K562 (cell line): ENCODE data around the gene GRIN1.

ENCODE experiments used
- HDAC2 ChIP-seq: fragments of 450-650 bp; IDR thresholded peaks from 2 replicates; pipeline ENCODE4 v1.6.1; 2016; ENCODE audit warnings: mild to moderate bottlenecking
- JUN ChIP-seq, 2 experiments: sonication (generic) in 1 of 2; formaldehyde crosslinking in 1 of 2; IDR thresholded peaks; 2 replicates each; pipeline versions ENCODE4 v1.6.1 to v1.8.0; 2012 to 2022; ENCODE audit warnings: borderline replicate concordance in 2 of 2, mild to moderate bottlenecking in 2 of 2, improper control_type of control experiment in 1 of 2, low read depth in 1 of 2, low read length in 1 of 2, missing genetic modification reagents in 1 of 2
- L3MBTL2 ChIP-seq: fragments of 450-650 bp; IDR thresholded peaks from 2 replicates; pipeline ENCODE4 v1.6.1; 2016; ENCODE audit warnings: mild to moderate bottlenecking, moderate library complexity
- RHOXF2B ChIP-seq: fragments of 250-450 bp; sonication (Bioruptor Pico); conservative IDR thresholded peaks from 2 replicates; pipeline ENCODE4 v1.5.1; 2021

DNA sequence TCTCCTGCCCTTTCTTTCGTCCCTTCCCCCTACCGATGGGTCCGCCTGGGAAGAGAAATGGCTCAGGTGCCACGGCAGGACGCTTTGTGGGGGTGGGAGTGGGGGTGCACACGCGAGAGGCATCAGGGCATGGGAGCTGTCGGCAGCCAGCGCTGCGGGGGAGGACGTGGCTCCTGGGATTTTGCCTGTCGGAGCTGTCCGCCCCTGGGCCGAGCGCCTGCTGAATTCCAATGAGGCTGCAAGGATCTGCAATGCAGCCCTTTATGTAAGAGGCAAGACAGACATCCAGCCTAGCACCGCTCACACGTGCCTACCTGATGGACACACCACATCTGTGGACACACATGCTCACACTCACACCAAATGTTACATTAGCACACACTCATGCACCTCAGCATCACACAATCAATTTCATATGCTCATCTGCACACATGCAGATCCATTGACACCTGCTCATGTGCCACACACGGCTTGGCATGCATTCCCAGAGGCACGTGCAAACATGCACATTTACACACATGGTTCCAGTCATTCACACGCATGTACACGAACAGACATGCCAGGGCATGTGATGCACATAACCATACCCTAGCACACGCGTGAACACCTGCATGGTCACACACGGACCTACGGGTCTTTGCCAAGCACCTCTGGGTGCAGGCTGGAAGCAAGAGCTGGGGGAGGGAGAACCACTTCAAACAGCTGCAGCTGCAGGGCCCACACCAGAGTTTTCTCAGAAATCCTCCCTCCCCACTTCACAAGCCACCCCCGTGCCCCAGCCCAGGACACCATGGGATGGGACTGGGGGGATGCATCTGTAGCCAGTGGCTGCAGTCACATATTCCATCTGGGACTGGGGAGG lies 1.4 kb downstream of the GRIN1 start:
- TF ChIP-seq L3MBTL2: no peak
- no peak for TF ChIP-seq JUN (IDR thresholded peaks at IDR 0.05; ENCODE audit: borderline replicate concordance, low read depth, low read length)
- no peak for TF ChIP-seq JUN (CRISPR knock-in tag; IDR thresholded peaks at IDR 0.05; ENCODE audit: borderline replicate concordance)
- TF ChIP-seq RHOXF2B: no peak
- no peak for TF ChIP-seq HDAC2
